Progenitor cell of endocrine pancreas (in vitro differentiated cells): ENCODE measurements around the gene IQGAP3. TPM values are rescaled to one million over a fixed set of nuclear protein-coding genes. Genes with fewer than 3 reads are reported as not detected.

Experiments
- DNase-seq: peaks from one replicate; pipeline ENCODE4 v3.0.0; 2021; ENCODE audit warnings: low spot score; ENCODE audit not compliant: unreplicated experiment
- H3K27ac Mint-ChIP-seq: 2 replicates; pipeline ENCODE4 v1.8.0; 2021; ENCODE audit warnings: mild to moderate bottlenecking, moderate library complexity, mixed read lengths
- H3K27me3 Mint-ChIP-seq: 2 replicates; pipeline ENCODE4 v1.8.0; 2021; ENCODE audit warnings: mixed read lengths
- H3K36me3 Mint-ChIP-seq: 2 replicates; pipeline ENCODE4 v1.8.0; 2022; ENCODE audit warnings: mixed read lengths; ENCODE audit not compliant: insufficient read depth
- H3K4me1 Mint-ChIP-seq: 2 replicates; pipeline ENCODE4 v1.8.0; 2021; ENCODE audit warnings: low read depth, mixed read lengths
- H3K4me3 Mint-ChIP-seq: 2 replicates; pipeline ENCODE4 v1.8.0; 2021; ENCODE audit warnings: low read depth, mild to moderate bottlenecking, moderate library complexity, mixed read lengths
- H3K9me3 Mint-ChIP-seq: 2 replicates; pipeline ENCODE4 v1.8.0; 2021; ENCODE audit warnings: low read depth, mixed read lengths
- CTCF ChIP-seq: fragments of 200-600 bp; sonication (generic); IDR thresholded peaks from one replicate; pipeline ENCODE4 v1.5.0; 2021; ENCODE audit warnings: antibody characterized with exemption, mild to moderate bottlenecking; ENCODE audit not compliant: unreplicated experiment
- total RNA-seq: library from RNA; stranded (reverse); gene quantifications from 2 replicates; pipeline ENCODE4 v1.2.1, GENCODE V29; 2021

IQGAP3 gene
- total RNA-seq, 1 donor from 2014 or later = 29.6 TPM

DNA sequence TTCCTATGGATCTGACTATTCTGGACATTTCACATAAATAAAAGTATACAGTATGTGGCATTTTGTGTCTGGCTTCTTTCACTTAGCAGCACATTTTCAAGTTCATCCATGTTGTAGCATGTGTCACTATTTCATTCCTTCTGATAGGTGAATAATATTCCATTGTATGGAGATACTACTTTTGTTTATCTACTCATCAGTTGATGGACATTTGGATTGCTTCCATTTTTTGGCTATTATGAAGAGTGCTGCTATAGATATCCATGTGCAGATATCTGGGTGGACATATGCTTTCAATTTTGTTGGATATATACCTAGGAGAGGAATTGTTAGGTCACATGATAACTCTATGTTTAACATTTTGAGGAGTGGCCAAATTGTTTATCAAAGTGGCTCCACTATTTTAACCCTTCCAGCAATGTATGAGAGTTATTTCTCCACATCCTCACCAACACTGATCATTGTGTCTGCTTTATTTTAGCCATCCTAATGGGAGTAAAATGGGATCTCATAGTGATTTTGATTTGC is 49.9 kb downstream of the IQGAP3 start:
- no peak overlapping the region for H3K4me3 Mint-ChIP-seq
- H3K27me3 Mint-ChIP-seq = peaks cover 4% of the 10 kb centered on the region
- H3K9me3 Mint-ChIP-seq = no peaks in the 10 kb centered on the region
- H3K27ac Mint-ChIP-seq = no peak overlapping the region
- TF ChIP-seq CTCF = no peak
- H3K36me3 Mint-ChIP-seq = peaks cover 2% of the 10 kb centered on the region
- no peaks in the 10 kb centered on the region for H3K4me1 Mint-ChIP-seq
- DNase-seq = no peak

DNA sequence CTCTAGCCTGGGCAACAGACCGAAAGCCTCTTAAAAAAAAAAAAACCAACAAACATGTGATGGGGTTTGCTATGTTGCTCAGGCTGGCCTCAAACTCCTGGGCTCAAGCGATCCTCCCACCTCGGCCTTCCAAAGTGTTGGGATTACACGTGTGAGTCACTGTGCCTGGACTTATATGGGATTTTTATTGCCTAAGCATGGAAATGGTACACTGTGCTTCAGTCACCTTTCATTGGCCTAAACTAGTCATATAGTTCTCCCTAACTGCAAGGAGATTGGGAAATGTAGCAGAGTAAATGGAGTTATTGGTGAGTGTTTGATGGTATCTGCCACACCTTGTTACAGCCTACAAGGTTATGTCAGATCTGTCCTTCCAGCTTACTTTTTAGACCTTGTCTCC is 54.6 kb downstream of the IQGAP3 start:
- no peak for DNase-seq
- Mint-ChIP-seq H3K36me3 (no peaks in the 10 kb centered on the region), H3K27me3 (peaks cover 4% of the 10 kb centered on the region), H3K27ac (no peak overlapping the region), H3K4me1 (no peaks in the 10 kb centered on the region), H3K9me3 (no peaks in the 10 kb centered on the region), H3K4me3 (no peak overlapping the region)
- TF ChIP-seq CTCF = no peak

GRCh38 chr1:156516821-156517220 is 55.5 kb downstream of the IQGAP3 start:
- Mint-ChIP-seq H3K27me3 (peaks cover 9% of the 10 kb centered on the region), H3K4me1 (no peaks in the 10 kb centered on the region), H3K4me3 (no peak overlapping the region), H3K36me3 (no peaks in the 10 kb centered on the region), H3K9me3 (no peaks in the 10 kb centered on the region), H3K27ac (no peak overlapping the region)
- no peak for TF ChIP-seq CTCF
- DNase-seq = no peak

DNA sequence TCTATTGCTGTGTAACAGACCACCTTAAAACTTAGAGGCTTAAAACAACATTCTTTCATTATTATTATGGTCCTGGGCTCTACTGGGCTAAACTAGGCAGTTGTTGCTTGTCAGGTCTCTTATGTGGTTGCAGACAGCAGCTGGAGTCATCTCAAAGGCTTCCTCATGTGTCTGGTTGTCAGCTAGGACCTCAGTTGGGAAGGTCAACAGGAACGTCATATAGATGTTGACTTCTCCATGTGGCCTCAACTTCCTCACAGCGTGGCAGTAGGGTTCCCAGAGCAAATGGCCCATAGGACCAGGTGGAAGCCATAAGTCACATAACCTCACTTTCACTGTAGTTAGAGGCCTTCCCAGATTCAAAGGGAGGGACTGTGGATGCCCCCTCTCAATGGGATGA is 56.4 kb downstream of the IQGAP3 start:
- H3K27me3 Mint-ChIP-seq = peaks cover 9% of the 10 kb centered on the region
- H3K4me3 Mint-ChIP-seq = no peak overlapping the region
- H3K9me3 Mint-ChIP-seq = no peaks in the 10 kb centered on the region
- H3K36me3 Mint-ChIP-seq = no peaks in the 10 kb centered on the region
- no peak for TF ChIP-seq CTCF
- no peak overlapping the region for H3K27ac Mint-ChIP-seq
- H3K4me1 Mint-ChIP-seq = no peaks in the 10 kb centered on the region
- no peak for DNase-seq

DNA sequence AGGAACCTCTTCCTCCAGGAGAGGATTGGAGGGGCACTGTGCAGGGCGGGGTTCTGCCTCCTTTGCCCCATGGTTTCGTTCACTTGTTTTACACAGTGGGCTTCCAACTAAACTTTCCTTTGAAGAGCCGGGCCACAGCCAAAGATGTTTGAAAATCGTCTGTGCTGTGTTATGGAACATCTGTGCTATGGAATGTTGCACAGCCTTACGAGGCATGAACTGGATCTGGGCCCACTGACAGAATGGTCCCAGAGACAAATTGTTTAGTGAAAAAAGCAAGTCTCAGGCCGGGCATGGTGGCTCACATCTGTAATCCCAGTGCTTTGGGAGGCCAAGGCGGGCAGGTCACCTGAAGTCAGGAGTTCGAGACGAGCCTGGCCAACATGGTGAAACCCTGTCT is 59.2 kb downstream of the IQGAP3 start:
- no peak overlapping the region for H3K4me3 Mint-ChIP-seq
- H3K4me1 Mint-ChIP-seq = no peaks in the 10 kb centered on the region
- H3K27ac Mint-ChIP-seq = no peak overlapping the region
- peaks cover 24% of the 10 kb centered on the region for H3K27me3 Mint-ChIP-seq
- no peak for TF ChIP-seq CTCF
- DNase-seq = no peak
- no peaks in the 10 kb centered on the region for H3K36me3 Mint-ChIP-seq
- H3K9me3 Mint-ChIP-seq = no peaks in the 10 kb centered on the region
